Fibroblast of skin of scalp (primary cell): Measurements from ENCODE around the gene STK33.

Experiments used
- DNase-seq: peaks from one replicate; pipeline ENCODE4 v3.0.0-alpha.2; 2013

STK33 gene

GRCh38 chr11:8601376-8602133 lies 7.5 kb upstream of the STK33 start:
- DNase-seq: no peak

- no peak for DNase-seq
Observed at GRCh38 chr11:8598506-8598905, 4.5 kb upstream of the STK33 start.

GRCh38 chr11:8597182-8597581 lies 3.2 kb upstream of the STK33 start:
- DNase-seq: peak; percentile 57

- DNase-seq: no peak
Observed at GRCh38 chr11:8596504-8597046, 2.5 kb upstream of the STK33 start.

GRCh38 chr11:8593455-8593854 lies 573 bp downstream of the STK33 start:
- DNase-seq: no peak

GRCh38 chr11:8587915-8588314 lies 6.1 kb downstream of the STK33 start:
- DNase-seq: no peak

GRCh38 chr11:8586805-8587204 lies 7.2 kb downstream of the STK33 start:
- no peak for DNase-seq

- DNase-seq: no peak
Observed at GRCh38 chr11:8586184-8586583, 7.8 kb downstream of the STK33 start.

GRCh38 chr11:8584511-8584910 lies 9.5 kb downstream of the STK33 start:
- DNase-seq: no peak

- DNase-seq: peak; percentile 55
Observed at GRCh38 chr11:8584082-8584481, 9.9 kb downstream of the STK33 start.

GRCh38 chr11:8581300-8581699 lies 12.7 kb downstream of the STK33 start:
- DNase-seq: no peak

GRCh38 chr11:8577791-8578581 lies 16.0 kb downstream of the STK33 start:
- peak; percentile 22 for DNase-seq

GRCh38 chr11:8574798-8575197 lies 19.2 kb downstream of the STK33 start:
- DNase-seq: no peak

GRCh38 chr11:8573777-8574176 lies 20.3 kb downstream of the STK33 start:
- no peak for DNase-seq

GRCh38 chr11:8567602-8568198 lies 26.3 kb downstream of the STK33 start:
- DNase-seq: peak; percentile 55

- peak; percentile 62 for DNase-seq
Observed at GRCh38 chr11:8566613-8567210, 27.3 kb downstream of the STK33 start.

GRCh38 chr11:8564526-8564925 lies 29.5 kb downstream of the STK33 start:
- no peak for DNase-seq

- DNase-seq: no peak
Observed at GRCh38 chr11:8561461-8561860, 32.6 kb downstream of the STK33 start.

GRCh38 chr11:8558436-8558835 lies 35.6 kb downstream of the STK33 start:
- DNase-seq: no peak

GRCh38 chr11:8545698-8546366 lies 48.2 kb downstream of the STK33 start:
- no peak for DNase-seq

- DNase-seq: no peak
Observed at GRCh38 chr11:8544807-8545206, 49.2 kb downstream of the STK33 start.

- DNase-seq: no peak
Observed at GRCh38 chr11:8543278-8543677, 50.8 kb downstream of the STK33 start.
